Caco-2 (cell line): ENCODE results near the gene VIPAS39. TPM values are rescaled to one million over a fixed set of nuclear protein-coding genes. Genes with fewer than 3 reads are reported as not detected.
"Not testable (repeated sequence)": the region's sequence is repeated elsewhere in the genome, so short reads cannot be mapped to it uniquely, and the experiment has no call there.

ENCODE experiments used
- BruUV-seq: library from RNA; stranded (reverse); fragments of 400-500 nt; replicated peaks from 2 replicates; lab custom pipeline; 2021; lab: Mats Ljungman, UMichigan
- CTCF ChIA-PET: fragments of 300-600 bp; sonication (Branson Sonifier 250); formaldehyde crosslinking; loops from one replicate; lab custom pipeline; 2022; ENCODE audit warnings: antibody characterized with exemption; lab: Charles Lee
- POLR2A ChIA-PET: fragments of 300-600 bp; sonication (Branson Sonifier 250); formaldehyde crosslinking; loops from one replicate; lab custom pipeline; 2022; ENCODE audit warnings: antibody characterized with exemption; lab: Charles Lee
- DNase-seq, 2 experiments: peaks; one replicate each; pipeline versions ENCODE4 v3.0.0 to v3.0.0-alpha.2; 2020 to 2022
- H3K27me3 ChIP-seq: replicated peaks from 2 replicates; pipeline ENCODE4 v1.6.0; 2011; ENCODE audit warnings: low read length; ENCODE audit not compliant: control insufficient read depth, insufficient read depth
- H3K36me3 ChIP-seq: 2 replicates; pipeline ENCODE4 v1.5.1; 2011; ENCODE audit warnings: low read length; ENCODE audit not compliant: control insufficient read depth, insufficient read depth
- H3K4me1 ChIP-seq: fragments of 250-450 bp; sonication (Bioruptor Pico); 2 replicates; pipeline ENCODE4 v1.5.1; 2020; ENCODE audit warnings: mild to moderate bottlenecking
- H3K4me3 ChIP-seq: 2 replicates; pipeline ENCODE4 v1.5.1; 2011; ENCODE audit warnings: low read depth, mild to moderate bottlenecking, control low read depth, low read length
- H3K9me3 ChIP-seq: fragments of 250-450 bp; sonication (Bioruptor Pico); 2 replicates; pipeline ENCODE4 v1.5.1; 2020; ENCODE audit warnings: mild to moderate bottlenecking, moderate library complexity
- H3K27ac Mint-ChIP-seq: one replicate; pipeline ENCODE4 v1.8.0; 2022; ENCODE audit warnings: mixed read lengths; ENCODE audit not compliant: unreplicated experiment
- H3K27me3 Mint-ChIP-seq: one replicate; pipeline ENCODE4 v1.8.0; 2022; ENCODE audit warnings: mixed read lengths; ENCODE audit not compliant: insufficient read depth, unreplicated experiment
- H3K36me3 Mint-ChIP-seq: one replicate; pipeline ENCODE4 v1.8.0; 2022; ENCODE audit warnings: mild to moderate bottlenecking, mixed read lengths; ENCODE audit not compliant: insufficient read depth, unreplicated experiment
- H3K4me1 Mint-ChIP-seq: one replicate; pipeline ENCODE4 v1.8.0; 2022; ENCODE audit warnings: low read depth, mixed read lengths; ENCODE audit not compliant: unreplicated experiment
- H3K4me3 Mint-ChIP-seq: one replicate; pipeline ENCODE4 v1.8.0; 2022; ENCODE audit warnings: mild to moderate bottlenecking, moderate library complexity, mixed read lengths; ENCODE audit not compliant: unreplicated experiment
- H3K9me3 Mint-ChIP-seq: one replicate; pipeline ENCODE4 v1.8.0; 2022; ENCODE audit warnings: mixed read lengths; ENCODE audit not compliant: unreplicated experiment
- intact Hi-C: fragments of 100-400 bp; cut with micrococcal nuclease; formaldehyde crosslinking; loops from one replicate; pipeline ENCODE4 v1.10.0; 2022; ENCODE audit not compliant: unreplicated experiment
- total RNA-seq: library from RNA; stranded (reverse); gene quantifications from 2 replicates; pipeline ENCODE4 v1.2.3, GENCODE V29; 2022
- TF ChIP-seq, protein P1 (sequence below), 2 experiments: fragments of 200-600 bp in 1 of 2; IDR thresholded peaks; 1 replicate in 1 of 2; 2 replicates in 1 of 2; pipeline versions ENCODE4 v1.5.1 to v1.8.0; 2011 to 2022; ENCODE audit warnings: antibody characterized with exemption in 1 of 2, control low read depth in 1 of 2, inconsistent platforms in 1 of 2, low read depth in 1 of 2, low read length in 1 of 2, mild to moderate bottlenecking in 1 of 2, moderate library complexity in 1 of 2; ENCODE audit not compliant: insufficient read depth in 1 of 2, severe bottlenecking in 1 of 2, unreplicated experiment in 1 of 2

VIPAS39 gene
- total RNA-seq, 1 experiment from 2014 or later = 20.7 TPM

DNA sequence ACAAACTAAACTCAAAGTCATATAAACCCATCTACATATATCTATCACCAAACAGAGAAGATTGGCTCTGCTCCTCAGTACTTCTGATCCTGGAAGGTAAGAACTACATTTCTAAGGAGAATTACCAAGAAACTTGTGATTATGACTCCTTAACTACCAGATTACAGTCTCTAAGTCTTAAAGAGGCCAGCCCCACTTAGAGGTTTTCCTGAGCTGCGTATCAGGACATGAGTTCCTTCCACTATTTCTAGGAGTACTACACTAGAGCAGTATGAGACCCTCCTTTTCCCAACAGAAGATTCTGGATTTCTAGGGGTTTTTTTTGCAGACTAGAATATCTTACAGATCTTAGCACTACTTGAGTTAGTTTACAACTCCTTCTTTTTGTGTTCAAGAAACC is 34.0 kb downstream of the VIPAS39 start, which contains the start of gene NOXRED1:
Gene NOXRED1, minus strand, starts transcription at position 101 of the 400 bp plus-strand sequence. CDS start 634 bp downstream, outside the sequence.
- no peaks in the 10 kb centered on the region for H3K36me3 ChIP-seq
- TF ChIP-seq, protein P1, sequence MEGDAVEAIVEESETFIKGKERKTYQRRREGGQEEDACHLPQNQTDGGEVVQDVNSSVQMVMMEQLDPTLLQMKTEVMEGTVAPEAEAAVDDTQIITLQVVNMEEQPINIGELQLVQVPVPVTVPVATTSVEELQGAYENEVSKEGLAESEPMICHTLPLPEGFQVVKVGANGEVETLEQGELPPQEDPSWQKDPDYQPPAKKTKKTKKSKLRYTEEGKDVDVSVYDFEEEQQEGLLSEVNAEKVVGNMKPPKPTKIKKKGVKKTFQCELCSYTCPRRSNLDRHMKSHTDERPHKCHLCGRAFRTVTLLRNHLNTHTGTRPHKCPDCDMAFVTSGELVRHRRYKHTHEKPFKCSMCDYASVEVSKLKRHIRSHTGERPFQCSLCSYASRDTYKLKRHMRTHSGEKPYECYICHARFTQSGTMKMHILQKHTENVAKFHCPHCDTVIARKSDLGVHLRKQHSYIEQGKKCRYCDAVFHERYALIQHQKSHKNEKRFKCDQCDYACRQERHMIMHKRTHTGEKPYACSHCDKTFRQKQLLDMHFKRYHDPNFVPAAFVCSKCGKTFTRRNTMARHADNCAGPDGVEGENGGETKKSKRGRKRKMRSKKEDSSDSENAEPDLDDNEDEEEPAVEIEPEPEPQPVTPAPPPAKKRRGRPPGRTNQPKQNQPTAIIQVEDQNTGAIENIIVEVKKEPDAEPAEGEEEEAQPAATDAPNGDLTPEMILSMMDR (IDR thresholded peaks at IDR 0.05; ENCODE audit: insufficient read depth in 1 of 2, low read depth in 1 of 2, low read length in 1 of 2, severe bottlenecking in 1 of 2, unreplicated experiment in 1 of 2) = no peak
- H3K4me1 Mint-ChIP-seq = no peaks in the 10 kb centered on the region
- no peak within 1 kb of the TSS for H3K4me3 Mint-ChIP-seq
- H3K9me3 Mint-ChIP-seq = peaks cover 12% of the 10 kb centered on the region
- H3K4me3 ChIP-seq = no peak within 1 kb of the TSS
- DNase-seq = no peak
- H3K9me3 ChIP-seq = no peaks in the 10 kb centered on the region
- no peaks in the 10 kb centered on the region for H3K27me3 Mint-ChIP-seq
- CTCF ChIA-PET = no interaction called here
- POLR2A ChIA-PET = no interaction called here
- no peaks in the 10 kb centered on the region for H3K4me1 ChIP-seq
- no TSS peak for BruUV-seq
- H3K27me3 ChIP-seq = no peaks in the 10 kb centered on the region
- intact Hi-C loops = no loop called here
- no peak within 1 kb of the TSS for H3K27ac Mint-ChIP-seq
- H3K36me3 Mint-ChIP-seq = peaks cover 20% of the 10 kb centered on the region

GRCh38 chr14:77421201-77421600 is 36.2 kb downstream of the VIPAS39 start:
- no peaks in the 10 kb centered on the region for H3K9me3 ChIP-seq
- POLR2A ChIA-PET = no interaction called here
- no TSS peak for BruUV-seq

GRCh38 chr14:77416836-77417235 is 40.6 kb downstream of the VIPAS39 start:
- H3K36me3 ChIP-seq = no peaks in the 10 kb centered on the region
- TF ChIP-seq, protein P1 (IDR thresholded peaks at IDR 0.05; ENCODE audit: insufficient read depth in 1 of 2, low read depth in 1 of 2, low read length in 1 of 2, severe bottlenecking in 1 of 2, unreplicated experiment in 1 of 2) = no peak
- Mint-ChIP-seq H3K4me1 (no peaks in the 10 kb centered on the region), H3K27ac (no peak overlapping the region), H3K36me3 (peaks cover 4% of the 10 kb centered on the region), H3K27me3 (no peaks in the 10 kb centered on the region), H3K9me3 (peaks cover 24% of the 10 kb centered on the region), H3K4me3 (no peak overlapping the region)
- CTCF ChIA-PET = no interaction called here
- DNase-seq = no peak
- no peaks in the 10 kb centered on the region for H3K4me1 ChIP-seq
- no TSS peak for BruUV-seq
- POLR2A ChIA-PET = no interaction called here
- intact Hi-C loops = no loop called here
- no peak overlapping the region for H3K4me3 ChIP-seq
- H3K9me3 ChIP-seq = no peaks in the 10 kb centered on the region
- H3K27me3 ChIP-seq = no peaks in the 10 kb centered on the region

More at GRCh38 chr14:77421201-77421600, 36.2 kb downstream of the VIPAS39 start:
- Mint-ChIP-seq H3K27me3 (no peaks in the 10 kb centered on the region), H3K36me3 (peaks cover 4% of the 10 kb centered on the region), H3K4me1 (no peaks in the 10 kb centered on the region), H3K9me3 (peaks cover 24% of the 10 kb centered on the region), H3K27ac (no peak overlapping the region), H3K4me3 (no peak overlapping the region)
- DNase-seq = no peak
- Histone ChIP-seq H3K4me3 (no peak overlapping the region), H3K27me3 (no peaks in the 10 kb centered on the region), H3K4me1 (no peaks in the 10 kb centered on the region), H3K36me3 (no peaks in the 10 kb centered on the region)
- TF ChIP-seq, protein P1 (IDR thresholded peaks at IDR 0.05; ENCODE audit: insufficient read depth in 1 of 2, low read depth in 1 of 2, low read length in 1 of 2, severe bottlenecking in 1 of 2, unreplicated experiment in 1 of 2) = no peak
- CTCF ChIA-PET = no interaction called here
- intact Hi-C loops = no loop called here

GRCh38 chr14:77416098-77416497 is 41.3 kb downstream of the VIPAS39 start:
- H3K9me3 Mint-ChIP-seq = peaks cover 24% of the 10 kb centered on the region
- DNase-seq, H3K27me3 ChIP-seq, H3K4me1 ChIP-seq, CTCF ChIA-PET, H3K27me3 Mint-ChIP-seq, H3K4me3 Mint-ChIP-seq, H3K4me1 Mint-ChIP-seq, H3K36me3 Mint-ChIP-seq, H3K27ac Mint-ChIP-seq, intact Hi-C loops, BruUV-seq, H3K9me3 ChIP-seq, POLR2A ChIA-PET, H3K4me3 ChIP-seq, H3K36me3 ChIP-seq: not testable (repeated sequence)

GRCh38 chr14:77415403-77416030 is 41.9 kb downstream of the VIPAS39 start:
- H3K4me3 ChIP-seq, H3K27me3 ChIP-seq, POLR2A ChIA-PET, CTCF ChIA-PET, intact Hi-C loops, BruUV-seq, H3K27me3 Mint-ChIP-seq, H3K4me3 Mint-ChIP-seq, H3K36me3 Mint-ChIP-seq, DNase-seq, H3K4me1 ChIP-seq, H3K9me3 ChIP-seq, H3K36me3 ChIP-seq, H3K4me1 Mint-ChIP-seq, H3K27ac Mint-ChIP-seq: not testable (repeated sequence)
- peaks cover 24% of the 10 kb centered on the region for H3K9me3 Mint-ChIP-seq
